ENCODE data around the gene ATP6V1B1. TPM values are rescaled to one million over a fixed set of nuclear protein-coding genes. Genes with fewer than 3 reads are reported as not detected.

Gene ATP6V1B1
- total RNA-seq, 2 donors from 2014 or later, result not detected

- peaks cover 6% of the 10 kb centered on the region for H3K4me1 ChIP-seq
- peak overlapping the region; percentile 9 for H3K4me3 ChIP-seq
- H3K9ac ChIP-seq (ENCODE audit: low read depth in 2 of 2, low read length in 2 of 2), result no peak overlapping the region
- H3K27me3 ChIP-seq, result peaks cover 66% of the 10 kb centered on the region
- intact Hi-C loops (cut with DNase I), result no loop called here
- H3K9me3 ChIP-seq, result no peaks in the 10 kb centered on the region
- no peak for TF ChIP-seq CTCF (IDR thresholded peaks at IDR 0.05)
- no peak for DNase-seq
- no peaks in the 10 kb centered on the region for H3K36me3 ChIP-seq
- H3K27ac ChIP-seq, result no peak overlapping the region
Observed at GRCh38 chr2:70888923-70889715, 46.6 kb upstream of the ATP6V1B1 start.

- Histone ChIP-seq H3K9me3 (no peaks in the 10 kb centered on the region), H3K4me1 (peaks cover 6% of the 10 kb centered on the region), H3K4me3 (no peak overlapping the region), H3K27ac (no peak overlapping the region), H3K9ac (ENCODE audit: low read depth in 2 of 2, low read length in 2 of 2) (no peak overlapping the region), H3K27me3 (peaks cover 62% of the 10 kb centered on the region), H3K36me3 (no peaks in the 10 kb centered on the region)
- no peak for TF ChIP-seq CTCF (IDR thresholded peaks at IDR 0.05)
- intact Hi-C loops (cut with DNase I), result no loop called here
- no peak for DNase-seq
Observed at GRCh38 chr2:70889716-70890037, 46.0 kb upstream of the ATP6V1B1 start.

GRCh38 chr2:70890469-70891065 is 45.1 kb upstream of the ATP6V1B1 start:
- intact Hi-C loops (cut with DNase I), result no loop called here
- Histone ChIP-seq H3K27ac (no peak overlapping the region), H3K27me3 (peaks cover 57% of the 10 kb centered on the region), H3K4me3 (no peak overlapping the region), H3K4me1 (peaks cover 6% of the 10 kb centered on the region), H3K9me3 (no peaks in the 10 kb centered on the region), H3K36me3 (no peaks in the 10 kb centered on the region), H3K9ac (ENCODE audit: low read depth in 2 of 2, low read length in 2 of 2) (no peak overlapping the region)
- TF ChIP-seq CTCF (IDR thresholded peaks at IDR 0.05), result no peak
- no peak for DNase-seq

- H3K27me3 ChIP-seq, result peaks cover 50% of the 10 kb centered on the region
- H3K9ac ChIP-seq (ENCODE audit: low read depth in 2 of 2, low read length in 2 of 2), result no peak overlapping the region
- H3K4me3 ChIP-seq, result no peak overlapping the region
- DNase-seq, result no peak
- H3K27ac ChIP-seq, result no peak overlapping the region
- H3K4me1 ChIP-seq, result peaks cover 6% of the 10 kb centered on the region
- H3K36me3 ChIP-seq, result no peaks in the 10 kb centered on the region
- no peaks in the 10 kb centered on the region for H3K9me3 ChIP-seq
- intact Hi-C loops (cut with DNase I), result no loop called here
- TF ChIP-seq CTCF (IDR thresholded peaks at IDR 0.05), result no peak
Observed at GRCh38 chr2:70891572-70892357, 43.9 kb upstream of the ATP6V1B1 start.

- Histone ChIP-seq H3K27ac (no peak overlapping the region), H3K9me3 (no peaks in the 10 kb centered on the region), H3K27me3 (peaks cover 50% of the 10 kb centered on the region), H3K4me1 (no peaks in the 10 kb centered on the region), H3K9ac (ENCODE audit: low read depth in 2 of 2, low read length in 2 of 2) (no peak overlapping the region), H3K36me3 (no peaks in the 10 kb centered on the region), H3K4me3 (no peak overlapping the region)
- TF ChIP-seq CTCF (IDR thresholded peaks at IDR 0.05), result no peak
- intact Hi-C loops (cut with DNase I), result no loop called here
- no peak for DNase-seq
Observed at GRCh38 chr2:70892750-70893149, 43.0 kb upstream of the ATP6V1B1 start.
